Mesenchymal stem cell (in vitro differentiated cells and primary cell): Measurements from ENCODE around the gene C17orf113.

Source experiments
- DNase-seq: peaks from one replicate; pipeline ENCODE4 v3.0.0-alpha.2; 2013
- H2AFZ ChIP-seq: one replicate; pipeline ENCODE4 v1.6.1; 2013; ENCODE audit warnings: low read depth, mild to moderate bottlenecking, control low read depth, inconsistent platforms, low read length, moderate library complexity
- H2AK5ac ChIP-seq: 2 replicates; pipeline ENCODE4 v1.6.1; 2013; ENCODE audit warnings: low read length, moderate library complexity, mild to moderate bottlenecking, inconsistent platforms; ENCODE audit not compliant: severe bottlenecking
- H2BK120ac ChIP-seq: one replicate; pipeline ENCODE4 v1.6.1; 2013; ENCODE audit warnings: low read depth, mild to moderate bottlenecking, inconsistent platforms, low read length, moderate library complexity
- H2BK12ac ChIP-seq, 2 experiments: one replicate each; pipeline ENCODE4 v1.6.1; 2013; ENCODE audit warnings: inconsistent platforms in 2 of 2, low read length in 2 of 2, mild to moderate bottlenecking in 2 of 2, moderate library complexity in 2 of 2, control low read depth in 1 of 2
- H2BK15ac ChIP-seq: one replicate; pipeline ENCODE4 v1.6.1; 2013; ENCODE audit warnings: mild to moderate bottlenecking, low read depth, inconsistent platforms; ENCODE audit not compliant: poor library complexity, severe bottlenecking
- H2BK5ac ChIP-seq: 2 replicates; pipeline ENCODE4 v1.6.1; 2013; ENCODE audit warnings: low read depth, mild to moderate bottlenecking, low read length, control low read depth, inconsistent platforms; ENCODE audit not compliant: poor library complexity, severe bottlenecking
- H3K14ac ChIP-seq, 2 experiments: one replicate each; pipeline ENCODE4 v1.6.1; 2013; ENCODE audit warnings: inconsistent platforms in 2 of 2, low read length in 2 of 2, control low read depth in 1 of 2, mild to moderate bottlenecking in 1 of 2, moderate library complexity in 1 of 2
- H3K18ac ChIP-seq, 2 experiments: one replicate each; pipeline ENCODE4 v1.6.1; 2013; ENCODE audit warnings: inconsistent platforms in 2 of 2, low read length in 2 of 2, control low read depth in 1 of 2, low read depth in 1 of 2, mild to moderate bottlenecking in 1 of 2
- H3K23ac ChIP-seq, 2 experiments: one replicate each; pipeline ENCODE4 v1.6.1; 2013; ENCODE audit warnings: inconsistent platforms in 2 of 2, low read length in 2 of 2, mild to moderate bottlenecking in 2 of 2, moderate library complexity in 2 of 2, control low read depth in 1 of 2
- H3K27ac ChIP-seq: 2 replicates; pipeline ENCODE4 v1.5.1; 2013; ENCODE audit warnings: mild to moderate bottlenecking, moderate library complexity, low read length, control low read depth, inconsistent platforms; ENCODE audit not compliant: poor library complexity, severe bottlenecking
- H3K27me3 ChIP-seq, 2 experiments: 2 replicates each; pipeline versions ENCODE4 v1.6.1 to v1.7.0; 2013; ENCODE audit warnings: low read length in 2 of 2, mild to moderate bottlenecking in 2 of 2, moderate library complexity in 2 of 2, control low read depth in 1 of 2, inconsistent platforms in 1 of 2; ENCODE audit not compliant: control insufficient read depth in 1 of 2, insufficient read depth in 1 of 2
- H3K36me3 ChIP-seq, 2 experiments: 2 replicates each; pipeline versions ENCODE4 v1.6.1 to v1.7.0; 2013; ENCODE audit warnings: low read length in 2 of 2, control low read depth in 1 of 2, inconsistent platforms in 1 of 2, low read depth in 1 of 2, mild to moderate bottlenecking in 1 of 2; ENCODE audit not compliant: insufficient read depth in 2 of 2, control insufficient read depth in 1 of 2
- H3K4ac ChIP-seq, 2 experiments: one replicate each; pipeline ENCODE4 v1.6.1; 2013; ENCODE audit warnings: inconsistent platforms in 2 of 2, low read length in 2 of 2, mild to moderate bottlenecking in 2 of 2, moderate library complexity in 2 of 2, control low read depth in 1 of 2, low read depth in 1 of 2
- H3K4me1 ChIP-seq: 2 replicates; pipeline ENCODE4 v1.6.1; 2013; ENCODE audit warnings: low read depth, low read length, control low read depth; ENCODE audit not compliant: control insufficient read depth, insufficient read depth
- H3K4me2 ChIP-seq: 2 replicates; pipeline ENCODE4 v1.6.1; 2013; ENCODE audit warnings: low read length, mild to moderate bottlenecking, inconsistent platforms; ENCODE audit not compliant: poor library complexity, severe bottlenecking
- H3K4me3 ChIP-seq, 2 experiments: 2 replicates each; pipeline versions ENCODE4 v1.5.1 to v1.7.0; 2013; ENCODE audit warnings: low read length in 2 of 2, mild to moderate bottlenecking in 2 of 2, control low read depth in 1 of 2, low read depth in 1 of 2; ENCODE audit not compliant: insufficient read depth in 1 of 2
- H3K79me1 ChIP-seq: replicated peaks from 2 replicates; pipeline ENCODE4 v1.6.1; 2013; ENCODE audit warnings: mild to moderate bottlenecking, control low read depth, low read length, inconsistent platforms; ENCODE audit not compliant: poor library complexity, severe bottlenecking
- H3K9ac ChIP-seq: 2 replicates; pipeline ENCODE4 v1.7.0; 2013; ENCODE audit warnings: mild to moderate bottlenecking, low read length, moderate library complexity
- H3K9me3 ChIP-seq: 2 replicates; pipeline ENCODE4 v1.7.0; 2013; ENCODE audit warnings: mild to moderate bottlenecking, low read length; ENCODE audit not compliant: control insufficient read depth
- H4K8ac ChIP-seq: one replicate; pipeline ENCODE4 v1.6.1; 2013; ENCODE audit warnings: inconsistent platforms, mild to moderate bottlenecking, low read length, moderate library complexity
- H4K91ac ChIP-seq: one replicate; pipeline ENCODE4 v1.6.1; 2013; ENCODE audit warnings: mild to moderate bottlenecking, low read length, inconsistent platforms
- WGBS: methylation state at CpG from one replicate; pipeline ENCODE4 v1.1.7; 2013; ENCODE audit warnings: mixed read lengths; 5-methylcytosine and 5-hydroxymethylcytosine counted together

Gene C17orf113

GRCh38 chr17:42060231-42060630, 9.8 kb upstream of the C17orf113 start:
- no peak overlapping the region for H3K27ac ChIP-seq
- DNase-seq = no peak
- peaks cover 16 to 62% of the 10 kb centered on the region in 2 experiments for H3K27me3 ChIP-seq
- no peak overlapping the region for H2AK5ac ChIP-seq
- H3K4me3 ChIP-seq = no peak overlapping the region
- no peak overlapping the region for H3K18ac ChIP-seq
- no peaks in the 10 kb centered on the region for H3K36me3 ChIP-seq
- no peak overlapping the region for H2BK120ac ChIP-seq
- H3K4me2 ChIP-seq = no peak overlapping the region
- no peak overlapping the region for H3K14ac ChIP-seq
- no peaks in the 10 kb centered on the region for H3K79me1 ChIP-seq
- H2BK12ac ChIP-seq = no peak overlapping the region
- no peak overlapping the region for H2AFZ ChIP-seq
- no peaks in the 10 kb centered on the region for H3K9me3 ChIP-seq
- H4K8ac ChIP-seq = no peak overlapping the region
- peaks cover 14% of the 10 kb centered on the region for H3K4me1 ChIP-seq
- no peak overlapping the region for H2BK15ac ChIP-seq
- no peak overlapping the region for H4K91ac ChIP-seq
- H3K4ac ChIP-seq = no peak overlapping the region
- WGBS = 79% methylated on average over 4 of the region's 4 CpGs
- no peak overlapping the region for H3K9ac ChIP-seq
- H2BK5ac ChIP-seq = no peak overlapping the region
- no peak overlapping the region for H3K23ac ChIP-seq

GRCh38 chr17:42059815-42060214, 9.4 kb upstream of the C17orf113 start:
- peaks cover 14% of the 10 kb centered on the region for H3K4me1 ChIP-seq
- H4K91ac ChIP-seq = no peak overlapping the region
- H2BK120ac ChIP-seq = no peak overlapping the region
- no peaks in the 10 kb centered on the region for H3K9me3 ChIP-seq
- no peak overlapping the region for H4K8ac ChIP-seq
- no peak overlapping the region for H2AFZ ChIP-seq
- no peak overlapping the region for H2BK12ac ChIP-seq
- no peak overlapping the region for H3K18ac ChIP-seq
- 58% methylated on average over 2 of the region's 4 CpGs for WGBS
- no peak overlapping the region for H2BK15ac ChIP-seq
- no peak for DNase-seq
- H3K79me1 ChIP-seq = no peaks in the 10 kb centered on the region
- no peak overlapping the region for H3K4me2 ChIP-seq
- H3K4me3 ChIP-seq = no peak overlapping the region
- no peak overlapping the region for H3K23ac ChIP-seq
- no peak overlapping the region for H3K14ac ChIP-seq
- H3K27me3 ChIP-seq = peaks cover 20 to 62% of the 10 kb centered on the region in 2 experiments
- H2AK5ac ChIP-seq = no peak overlapping the region
- no peak overlapping the region for H3K9ac ChIP-seq
- H3K36me3 ChIP-seq = no peaks in the 10 kb centered on the region
- no peak overlapping the region for H2BK5ac ChIP-seq
- no peak overlapping the region for H3K27ac ChIP-seq
- H3K4ac ChIP-seq = no peak overlapping the region

GRCh38 chr17:42058063-42058462, 7.7 kb upstream of the C17orf113 start:
- H3K9ac ChIP-seq = no peak overlapping the region
- no peaks in the 10 kb centered on the region for H3K79me1 ChIP-seq
- no peak overlapping the region for H3K4ac ChIP-seq
- H3K14ac ChIP-seq = no peak overlapping the region
- H2BK12ac ChIP-seq = no peak overlapping the region
- no peak overlapping the region for H2AK5ac ChIP-seq
- no peak for DNase-seq
- H3K23ac ChIP-seq = no peak overlapping the region
- H3K18ac ChIP-seq = no peak overlapping the region
- no peak overlapping the region for H3K4me3 ChIP-seq
- no peak overlapping the region for H4K91ac ChIP-seq
- peaks cover 8% of the 10 kb centered on the region for H3K4me1 ChIP-seq
- H3K27me3 ChIP-seq = peaks cover 38 to 66% of the 10 kb centered on the region in 2 experiments
- H3K9me3 ChIP-seq = no peaks in the 10 kb centered on the region
- no peaks in the 10 kb centered on the region for H3K36me3 ChIP-seq
- no peak overlapping the region for H2BK5ac ChIP-seq
- H2AFZ ChIP-seq = no peak overlapping the region
- no peak overlapping the region for H2BK120ac ChIP-seq
- H4K8ac ChIP-seq = no peak overlapping the region
- H3K4me2 ChIP-seq = no peak overlapping the region
- WGBS = 86% methylated on average over 7 of the region's 7 CpGs
- no peak overlapping the region for H3K27ac ChIP-seq
- no peak overlapping the region for H2BK15ac ChIP-seq

GRCh38 chr17:42056635-42057034, 6.2 kb upstream of the C17orf113 start:
- H2BK15ac ChIP-seq = no peak overlapping the region

More at GRCh38 chr17:42056635-42057034, 6.2 kb upstream of the C17orf113 start:
- Histone ChIP-seq H3K27ac (no peak overlapping the region), H3K4me1 (peaks cover 8% of the 10 kb centered on the region), H4K8ac (no peak overlapping the region), H3K4ac (no peak overlapping the region), H2AFZ (no peak overlapping the region), H3K23ac (no peak overlapping the region), H3K79me1 (no peaks in the 10 kb centered on the region), H2BK5ac (no peak overlapping the region), H3K14ac (no peak overlapping the region), H3K4me3 (no peak overlapping the region), H3K27me3 (peaks cover 52 to 66% of the 10 kb centered on the region in 2 experiments), H3K4me2 (no peak overlapping the region), H2BK120ac (no peak overlapping the region), H3K36me3 (no peaks in the 10 kb centered on the region), H3K9me3 (peaks cover 2% of the 10 kb centered on the region), H3K18ac (no peak overlapping the region), H4K91ac (no peak overlapping the region), H3K9ac (no peak overlapping the region), H2BK12ac (no peak overlapping the region), H2AK5ac (no peak overlapping the region)
- WGBS = 81% methylated on average over 3 of the region's 3 CpGs
- DNase-seq = no peak
